Immature natural killer cell (primary cell): Measurements from ENCODE around the gene SBNO2. TPM values are rescaled to one million over a fixed set of nuclear protein-coding genes. Genes with fewer than 3 reads are reported as not detected.

Experiments
- DNase-seq, 3 donors: peaks; one replicate each; pipeline ENCODE4 v3.0.0; 2022; ENCODE audit warnings: mixed read lengths in 1 of 3
- H3K27ac Mint-ChIP-seq, 6 donors: one replicate each; pipeline ENCODE4 v1.8.0; 2020; ENCODE audit warnings: mixed read lengths in 6 of 6, mild to moderate bottlenecking in 5 of 6, inconsistent platforms in 4 of 6, moderate library complexity in 3 of 6
- H3K27me3 Mint-ChIP-seq, 3 donors: one replicate each; pipeline ENCODE4 v1.8.0; 2020 to 2021; ENCODE audit warnings: low read depth in 3 of 3, mild to moderate bottlenecking in 3 of 3, mixed read lengths in 3 of 3, moderate library complexity in 3 of 3, inconsistent platforms in 1 of 3
- H3K36me3 Mint-ChIP-seq, 3 donors: one replicate each; pipeline ENCODE4 v1.8.0; 2020; ENCODE audit warnings: mixed read lengths in 3 of 3, inconsistent platforms in 2 of 3, mild to moderate bottlenecking in 2 of 3
- H3K4me1 Mint-ChIP-seq, 2 donors: one replicate each; pipeline ENCODE4 v1.8.0; 2020; ENCODE audit warnings: inconsistent platforms in 2 of 2, mild to moderate bottlenecking in 2 of 2, mixed read lengths in 2 of 2, moderate library complexity in 1 of 2
- H3K4me3 Mint-ChIP-seq, 5 donors: one replicate each; pipeline ENCODE4 v1.8.0; 2020; ENCODE audit warnings: mild to moderate bottlenecking in 5 of 5, mixed read lengths in 5 of 5, inconsistent platforms in 3 of 5, moderate library complexity in 3 of 5
- H3K9me3 Mint-ChIP-seq, 6 donors: one replicate each; pipeline ENCODE4 v1.8.0; 2020; ENCODE audit warnings: mild to moderate bottlenecking in 6 of 6, mixed read lengths in 6 of 6, inconsistent platforms in 4 of 6, moderate library complexity in 3 of 6
- polyA plus RNA-seq, 3 donors: library from polyadenylated mRNA; unstranded; fragments of 300-500 nt; fragmentation: Illumina TruSeq; gene quantifications; one replicate each; pipeline ENCODE4 v1.2.3, GENCODE V29; 2021

The SBNO2 gene, protein sequence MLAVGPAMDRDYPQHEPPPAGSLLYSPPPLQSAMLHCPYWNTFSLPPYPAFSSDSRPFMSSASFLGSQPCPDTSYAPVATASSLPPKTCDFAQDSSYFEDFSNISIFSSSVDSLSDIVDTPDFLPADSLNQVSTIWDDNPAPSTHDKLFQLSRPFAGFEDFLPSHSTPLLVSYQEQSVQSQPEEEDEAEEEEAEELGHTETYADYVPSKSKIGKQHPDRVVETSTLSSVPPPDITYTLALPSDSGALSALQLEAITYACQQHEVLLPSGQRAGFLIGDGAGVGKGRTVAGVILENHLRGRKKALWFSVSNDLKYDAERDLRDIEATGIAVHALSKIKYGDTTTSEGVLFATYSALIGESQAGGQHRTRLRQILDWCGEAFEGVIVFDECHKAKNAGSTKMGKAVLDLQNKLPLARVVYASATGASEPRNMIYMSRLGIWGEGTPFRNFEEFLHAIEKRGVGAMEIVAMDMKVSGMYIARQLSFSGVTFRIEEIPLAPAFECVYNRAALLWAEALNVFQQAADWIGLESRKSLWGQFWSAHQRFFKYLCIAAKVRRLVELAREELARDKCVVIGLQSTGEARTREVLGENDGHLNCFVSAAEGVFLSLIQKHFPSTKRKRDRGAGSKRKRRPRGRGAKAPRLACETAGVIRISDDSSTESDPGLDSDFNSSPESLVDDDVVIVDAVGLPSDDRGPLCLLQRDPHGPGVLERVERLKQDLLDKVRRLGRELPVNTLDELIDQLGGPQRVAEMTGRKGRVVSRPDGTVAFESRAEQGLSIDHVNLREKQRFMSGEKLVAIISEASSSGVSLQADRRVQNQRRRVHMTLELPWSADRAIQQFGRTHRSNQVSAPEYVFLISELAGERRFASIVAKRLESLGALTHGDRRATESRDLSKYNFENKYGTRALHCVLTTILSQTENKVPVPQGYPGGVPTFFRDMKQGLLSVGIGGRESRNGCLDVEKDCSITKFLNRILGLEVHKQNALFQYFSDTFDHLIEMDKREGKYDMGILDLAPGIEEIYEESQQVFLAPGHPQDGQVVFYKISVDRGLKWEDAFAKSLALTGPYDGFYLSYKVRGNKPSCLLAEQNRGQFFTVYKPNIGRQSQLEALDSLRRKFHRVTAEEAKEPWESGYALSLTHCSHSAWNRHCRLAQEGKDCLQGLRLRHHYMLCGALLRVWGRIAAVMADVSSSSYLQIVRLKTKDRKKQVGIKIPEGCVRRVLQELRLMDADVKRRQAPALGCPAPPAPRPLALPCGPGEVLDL (N-terminal part only)
- polyA plus RNA-seq, result 1 to 10 TPM in 1 of 3 donors, under 1 TPM in 2; 0.27 to 3.4 (median 0.89) TPM

DNA sequence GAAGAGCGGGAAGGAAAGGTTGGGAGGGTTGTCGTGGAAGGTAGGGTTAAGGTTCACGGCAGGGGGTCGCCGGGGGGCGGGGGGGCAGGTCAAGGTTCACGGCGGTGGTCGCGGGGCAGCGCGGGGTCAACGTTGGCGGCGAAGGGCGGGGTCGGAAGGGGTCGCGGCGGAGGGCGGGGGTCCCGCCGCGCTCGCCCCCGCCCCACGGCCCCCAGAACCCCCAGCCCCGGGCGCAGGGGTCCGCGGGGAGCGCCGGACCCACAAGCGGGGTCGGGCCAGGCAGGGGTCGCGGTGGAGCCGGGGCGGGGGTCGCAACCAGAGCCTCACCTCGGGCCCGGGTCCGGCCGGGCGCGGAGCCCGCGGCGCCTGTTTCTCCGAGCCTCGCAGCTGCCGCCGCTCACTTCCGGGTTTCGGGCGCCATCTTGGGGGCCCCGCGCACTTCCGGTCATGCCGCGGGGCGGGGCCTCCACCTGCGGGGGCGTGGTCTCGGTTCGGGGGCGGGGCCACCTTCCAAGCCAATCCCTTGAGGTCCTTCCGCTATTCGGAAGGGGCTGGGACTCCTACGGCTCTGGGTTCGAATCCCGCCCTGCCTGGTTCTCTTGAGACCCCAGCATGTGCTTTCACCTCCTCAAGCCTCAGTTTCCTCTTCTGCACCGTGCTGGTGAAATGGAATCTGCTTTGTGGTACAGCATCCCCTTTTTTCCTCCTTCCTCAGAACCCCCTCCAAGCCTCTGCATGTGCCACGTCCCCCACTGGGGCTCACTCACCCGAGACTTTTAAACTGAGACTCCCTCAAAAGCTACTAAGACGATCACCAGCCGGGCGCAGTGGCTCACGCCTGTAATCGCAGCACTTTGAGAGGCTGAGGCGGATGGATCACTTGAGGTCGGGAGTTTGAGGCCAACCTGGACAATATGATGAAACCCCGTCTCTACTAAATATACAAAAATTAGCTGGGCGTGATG, at the start of gene SBNO2:
TSS of gene SBNO2 (minus strand) at position 424 of the 965 bp plus-strand sequence. CDS start 19,992 bp downstream, outside the sequence.
- H3K27me3 Mint-ChIP-seq, result peaks cover 3 to 11% (median 5%) of the 10 kb centered on the region in 3 donors
- peak within 1 kb of the TSS; percentile 86 to 94 (median 89) for H3K4me3 Mint-ChIP-seq
- H3K4me1 Mint-ChIP-seq, result peaks cover 29 to 35% of the 10 kb centered on the region in 2 donors
- H3K27ac Mint-ChIP-seq, result peak within 1 kb of the TSS; percentile 84 to 95 (median 93)
- H3K9me3 Mint-ChIP-seq, result peaks cover 0 to 1% (median 0%) of the 10 kb centered on the region in 6 donors
- DNase-seq, result peak; percentile 88 to 92 (median 89)
- H3K36me3 Mint-ChIP-seq, result peaks cover 0 to 7% (median 0%) of the 10 kb centered on the region in 3 donors

- Mint-ChIP-seq H3K27ac (no peak overlapping the region), H3K36me3 (no peaks in the 10 kb centered on the region), H3K4me1 (no peaks in the 10 kb centered on the region), H3K4me3 (no peak overlapping the region), H3K27me3 (no peaks in the 10 kb centered on the region), H3K9me3 (no peaks in the 10 kb centered on the region)
- no peak for DNase-seq
These were observed 49.2 kb upstream of the SBNO2 start for GRCh38 chr19:1223018-1223855.

DNA sequence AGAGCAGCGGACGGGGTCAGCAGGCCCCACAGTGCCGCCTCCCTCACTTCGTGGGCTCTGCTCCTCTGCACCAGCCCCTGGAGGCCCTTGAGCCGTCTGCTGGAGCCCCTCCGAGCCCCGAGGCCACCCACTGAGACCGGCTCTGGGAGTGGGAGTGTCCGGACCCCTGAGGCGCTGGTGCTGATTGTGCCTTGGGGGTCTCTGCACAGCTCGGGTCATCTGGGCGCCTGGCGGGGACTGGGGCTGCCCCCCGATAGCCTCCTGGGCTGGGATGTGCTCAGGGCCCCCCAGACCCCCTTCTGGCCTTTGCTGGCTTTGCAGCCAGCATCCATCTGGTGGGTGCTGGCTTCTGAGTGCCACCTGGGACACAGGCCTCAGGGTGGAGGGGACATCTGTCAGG, 48.3 kb upstream of the SBNO2 start:
- Mint-ChIP-seq H3K9me3 (no peaks in the 10 kb centered on the region), H3K36me3 (no peaks in the 10 kb centered on the region), H3K27me3 (no peaks in the 10 kb centered on the region), H3K4me3 (no peak overlapping the region), H3K27ac (no peak overlapping the region), H3K4me1 (peaks cover 0 to 2% of the 10 kb centered on the region in 2 donors)
- no peak for DNase-seq

GRCh38 chr19:1221904-1222255, 47.8 kb upstream of the SBNO2 start:
- Mint-ChIP-seq H3K36me3 (no peaks in the 10 kb centered on the region), H3K4me1 (peaks cover 0 to 2% of the 10 kb centered on the region in 2 donors), H3K4me3 (no peak overlapping the region), H3K9me3 (no peaks in the 10 kb centered on the region), H3K27me3 (no peaks in the 10 kb centered on the region), H3K27ac (no peak overlapping the region)
- DNase-seq, result no peak

- Mint-ChIP-seq H3K9me3 (no peaks in the 10 kb centered on the region), H3K36me3 (no peaks in the 10 kb centered on the region), H3K27ac (no peak overlapping the region), H3K27me3 (no peaks in the 10 kb centered on the region), H3K4me3 (no peak overlapping the region), H3K4me1 (peaks cover 0 to 2% of the 10 kb centered on the region in 2 donors)
- DNase-seq, result no peak
These were observed 47.2 kb upstream of the SBNO2 start for GRCh38 chr19:1220976-1221903.

GRCh38 chr19:1220477-1220930, 46.4 kb upstream of the SBNO2 start:
- Mint-ChIP-seq H3K4me3 (no peak overlapping the region), H3K27me3 (no peaks in the 10 kb centered on the region), H3K4me1 (peaks cover 0 to 3% of the 10 kb centered on the region in 2 donors), H3K27ac (no peak overlapping the region), H3K9me3 (no peaks in the 10 kb centered on the region), H3K36me3 (no peaks in the 10 kb centered on the region)
- DNase-seq, result no peak

GRCh38 chr19:1219786-1220476, 45.9 kb upstream of the SBNO2 start:
- DNase-seq, result no peak
- H3K27me3 Mint-ChIP-seq, result no peaks in the 10 kb centered on the region
- no peak overlapping the region for H3K27ac Mint-ChIP-seq
- H3K36me3 Mint-ChIP-seq, result no peaks in the 10 kb centered on the region
- no peak overlapping the region for H3K4me3 Mint-ChIP-seq
- H3K4me1 Mint-ChIP-seq, result peaks cover 0 to 3% of the 10 kb centered on the region in 2 donors
- no peaks in the 10 kb centered on the region for H3K9me3 Mint-ChIP-seq

GRCh38 chr19:1218751-1219567, 44.9 kb upstream of the SBNO2 start:
- DNase-seq, result no peak
- no peaks in the 10 kb centered on the region for H3K36me3 Mint-ChIP-seq
- no peak overlapping the region for H3K27ac Mint-ChIP-seq
- H3K27me3 Mint-ChIP-seq, result peaks cover 0 to 1% (median 0%) of the 10 kb centered on the region in 3 donors
- H3K9me3 Mint-ChIP-seq, result no peaks in the 10 kb centered on the region
- H3K4me3 Mint-ChIP-seq, result no peak overlapping the region
- peaks cover 5 to 7% of the 10 kb centered on the region in 2 donors for H3K4me1 Mint-ChIP-seq

DNA sequence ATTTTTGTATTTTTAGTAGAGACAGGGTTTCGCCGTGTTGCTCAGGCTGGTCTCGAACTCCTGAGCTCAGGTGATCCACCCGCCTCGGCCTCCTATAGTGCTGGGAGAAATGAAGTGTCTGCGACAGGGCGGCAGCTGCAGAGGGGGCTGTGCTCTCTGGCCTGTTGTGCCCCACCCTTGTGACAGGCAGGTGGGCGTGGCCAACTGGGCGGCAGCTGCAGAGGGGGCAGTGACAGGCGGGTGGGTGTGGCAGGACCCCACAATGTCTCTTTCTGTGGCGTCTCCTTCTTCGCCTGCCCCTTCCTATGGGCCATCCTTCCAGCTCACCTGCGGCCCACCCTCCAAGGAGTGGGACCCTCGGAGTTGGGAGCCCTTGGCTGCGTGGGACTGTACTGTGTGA, 43.3 kb upstream of the SBNO2 start:
- Mint-ChIP-seq H3K27me3 (peaks cover 0 to 2% (median 1%) of the 10 kb centered on the region in 3 donors), H3K4me3 (no peak overlapping the region), H3K27ac (no peak overlapping the region), H3K9me3 (no peaks in the 10 kb centered on the region), H3K36me3 (peaks cover 0 to 4% (median 0%) of the 10 kb centered on the region in 3 donors), H3K4me1 (peaks cover 13 to 15% of the 10 kb centered on the region in 2 donors)
- no peak for DNase-seq

GRCh38 chr19:1216756-1217155, 42.7 kb upstream of the SBNO2 start:
- H3K9me3 Mint-ChIP-seq, result no peaks in the 10 kb centered on the region
- no peak overlapping the region for H3K4me3 Mint-ChIP-seq
- peaks cover 13 to 16% of the 10 kb centered on the region in 2 donors for H3K4me1 Mint-ChIP-seq
- H3K27me3 Mint-ChIP-seq, result peaks cover 0 to 2% (median 1%) of the 10 kb centered on the region in 3 donors
- no peak overlapping the region for H3K27ac Mint-ChIP-seq
- peaks cover 0 to 4% (median 0%) of the 10 kb centered on the region in 3 donors for H3K36me3 Mint-ChIP-seq
- no peak for DNase-seq
